ENCODE results near the gene CD22.

DNA sequence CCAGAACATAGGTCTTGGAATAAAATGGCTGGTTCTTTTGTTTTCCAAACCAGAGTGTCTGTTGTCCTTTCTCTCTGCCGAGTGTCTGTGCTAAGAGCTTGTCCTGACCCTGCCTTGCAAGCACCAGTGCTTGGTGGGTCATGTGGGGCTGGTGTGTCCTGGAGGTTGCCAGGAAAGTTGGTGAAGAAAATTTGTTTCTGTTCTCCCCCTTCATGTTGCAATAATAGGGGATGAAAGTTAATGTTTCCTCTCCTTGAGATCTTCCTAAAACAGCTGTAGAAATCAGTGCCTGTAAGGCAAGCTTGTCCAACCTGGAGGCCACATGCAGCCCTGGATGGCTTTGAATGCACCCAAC is 43.9 kb upstream of the CD22 start:
- TF ChIP-seq POLR2AphosphoS5 (IDR thresholded peaks at IDR 0.05), result no peak
- no peak for TF ChIP-seq POLR2A (IDR thresholded peaks at IDR 0.05)

All from breast epithelium (tissue), 3 donors.